Neural cell (in vitro differentiated cells): Measurements from ENCODE around the gene RGS17. TPM values are rescaled to one million over a fixed set of nuclear protein-coding genes. Genes with fewer than 3 reads are reported as not detected.

ENCODE experiments used
- H2AFZ ChIP-seq: fragments of 200-600, 300-800 bp; sonication (generic), shearing (Covaris generic); 2 replicates; pipeline ENCODE4 v1.6.0; 2014; ENCODE audit warnings: low read depth, mild to moderate bottlenecking, antibody characterized with exemption, low read length, moderate library complexity
- H3F3A ChIP-seq: fragments of 200-600 bp; shearing (Covaris generic); 2 replicates; pipeline ENCODE4 v1.6.1; 2016; ENCODE audit warnings: mild to moderate bottlenecking, moderate library complexity, mixed read lengths, antibody characterized with exemption, low read length; ENCODE audit not compliant: insufficient read depth, poor library complexity, severe bottlenecking
- H3K27ac ChIP-seq: fragments of 200-600, 300-800 bp; sonication (generic), shearing (Covaris generic); 2 replicates; pipeline ENCODE4 v1.5.1; 2014; ENCODE audit warnings: mild to moderate bottlenecking, low read length, moderate library complexity
- H3K27me3 ChIP-seq: fragments of 300-800, 200-600 bp; sonication (generic), shearing (Covaris generic); 2 replicates; pipeline ENCODE4 v1.6.0; 2014; ENCODE audit warnings: mild to moderate bottlenecking, low read depth, low read length, moderate library complexity; ENCODE audit not compliant: insufficient read depth
- H3K36me3 ChIP-seq: fragments of 300-800, 200-600 bp; sonication (generic), shearing (Covaris generic); 2 replicates; pipeline ENCODE4 v1.5.1; 2014; ENCODE audit warnings: mild to moderate bottlenecking, antibody characterized with exemption, low read length, moderate library complexity; ENCODE audit not compliant: insufficient read depth
- H3K4me2 ChIP-seq: fragments of 300-800, 200-600 bp; sonication (generic), shearing (Covaris generic); 2 replicates; pipeline ENCODE4 v1.6.0; 2014; ENCODE audit warnings: mild to moderate bottlenecking, low read length
- H3K4me3 ChIP-seq: fragments of 300-800, 200-600 bp; sonication (generic), shearing (Covaris generic); 2 replicates; pipeline ENCODE4 v1.5.1; 2014; ENCODE audit warnings: mild to moderate bottlenecking, low read length, moderate library complexity
- H3K79me2 ChIP-seq: fragments of 200-600 bp; shearing (Covaris generic); replicated peaks from 2 replicates; pipeline ENCODE4 v1.6.0; 2014; ENCODE audit warnings: mild to moderate bottlenecking, low read length, moderate library complexity; ENCODE audit not compliant: insufficient read depth
- H3K9ac ChIP-seq: fragments of 300-800, 200-600 bp; sonication (generic), shearing (Covaris generic); 2 replicates; pipeline ENCODE4 v1.6.1; 2016; ENCODE audit warnings: mild to moderate bottlenecking, low read length, mixed read lengths
- H3K9me2 ChIP-seq: fragments of 200-600 bp; shearing (Covaris generic); 2 replicates; pipeline ENCODE4 v1.6.1; 2016; ENCODE audit warnings: mild to moderate bottlenecking, low read length, mixed read lengths; ENCODE audit not compliant: insufficient read depth
- H3K9me3 ChIP-seq: fragments of 200-600, 300-800 bp; sonication (generic), shearing (Covaris generic); 2 replicates; pipeline ENCODE4 v1.6.1; 2016; ENCODE audit warnings: mild to moderate bottlenecking, mixed run types, low read length, moderate library complexity, mixed read lengths
- H4K20me1 ChIP-seq: fragments of 200-600 bp; shearing (Covaris generic); 2 replicates; pipeline ENCODE4 v1.6.1; 2016; ENCODE audit warnings: mild to moderate bottlenecking, mixed run types; ENCODE audit not compliant: insufficient read depth
- EP300 ChIP-seq: fragments of 450-650 bp; conservative IDR thresholded peaks from 2 replicates; pipeline ENCODE4 v1.6.1; 2014; ENCODE audit warnings: antibody characterized with exemption, mild to moderate bottlenecking, moderate library complexity; ENCODE audit not compliant: poor library complexity, severe bottlenecking
- EZH2 ChIP-seq: fragments of 200-600, 300-800 bp; shearing (Covaris generic), sonication (generic); IDR thresholded peaks from 2 replicates; pipeline ENCODE4 v1.6.1; 2014; ENCODE audit warnings: antibody characterized with exemption, low read length, borderline replicate concordance, mild to moderate bottlenecking; ENCODE audit not compliant: insufficient read depth, poor library complexity, severe bottlenecking
- MXI1 ChIP-seq: fragments of 450-650 bp; conservative IDR thresholded peaks from 2 replicates; pipeline ENCODE4 v1.6.1; 2014; ENCODE audit warnings: antibody characterized with exemption, mild to moderate bottlenecking; ENCODE audit not compliant: poor library complexity, severe bottlenecking
- POLR2AphosphoS5 ChIP-seq: IDR thresholded peaks from 2 replicates; pipeline ENCODE4 v1.6.1; 2012
- RAD21 ChIP-seq: fragments of 450-650 bp; conservative IDR thresholded peaks from 2 replicates; pipeline ENCODE4 v1.6.1; 2014; ENCODE audit warnings: antibody characterized with exemption, mild to moderate bottlenecking, moderate library complexity
- SMC3 ChIP-seq: fragments of 450-650 bp; conservative IDR thresholded peaks from 2 replicates; pipeline ENCODE4 v1.6.1; 2014; ENCODE audit warnings: antibody characterized with exemption, mild to moderate bottlenecking, moderate library complexity; ENCODE audit not compliant: poor library complexity
- TAF1 ChIP-seq: IDR thresholded peaks from 2 replicates; pipeline ENCODE4 v1.6.1; 2012; ENCODE audit warnings: low read depth
- polyA plus RNA-seq: library from polyadenylated mRNA; depleted of rRNA; stranded (reverse); fragments of >200 nt; gene quantifications from 2 replicates; pipeline ENCODE4 v1.2.3, GENCODE V29; 2014
- TF ChIP-seq, protein P1 (sequence below): fragments of 450-650 bp; IDR thresholded peaks from 2 replicates; pipeline ENCODE4 v1.5.1; 2014; ENCODE audit warnings: antibody characterized with exemption, mild to moderate bottlenecking, moderate library complexity; ENCODE audit not compliant: poor library complexity, severe bottlenecking
- TF ChIP-seq, protein P2 (sequence below): IDR thresholded peaks from 2 replicates; pipeline ENCODE4 v1.6.1; 2012; ENCODE audit warnings: borderline replicate concordance

RGS17 gene
- polyA plus RNA-seq, 1 donor from 2014 or later: 44.9 TPM

DNA sequence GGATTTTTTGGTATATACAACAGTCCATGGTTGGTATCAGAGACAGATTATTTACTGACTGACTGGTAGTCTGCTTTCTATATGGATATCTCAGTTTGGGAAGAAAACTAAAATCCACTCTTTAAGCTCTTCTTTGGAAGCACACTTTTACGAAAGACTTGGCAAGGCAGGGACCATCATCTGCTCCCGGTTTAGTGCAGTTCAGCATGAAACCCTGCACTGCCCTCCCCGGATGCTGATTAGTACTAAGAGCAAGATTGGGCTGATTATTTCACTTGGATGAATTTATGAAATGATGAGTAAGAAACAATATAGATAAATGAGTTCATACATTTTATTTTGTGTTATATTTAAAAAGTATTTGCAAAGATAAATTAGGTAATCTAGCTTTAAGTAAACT is 56.3 kb downstream of the RGS17 start:
- Histone ChIP-seq H3K9ac (no peak overlapping the region), H3K79me2 (no peaks in the 10 kb centered on the region), H3K9me2 (no peaks in the 10 kb centered on the region), H3K36me3 (no peaks in the 10 kb centered on the region), H4K20me1 (no peaks in the 10 kb centered on the region), H3K27ac (no peak overlapping the region), H2AFZ (no peak overlapping the region), H3K4me3 (no peak overlapping the region), H3F3A (no peaks in the 10 kb centered on the region), H3K4me2 (no peak overlapping the region), H3K27me3 (no peaks in the 10 kb centered on the region), H3K9me3 (no peaks in the 10 kb centered on the region)
- no peak for TF ChIP-seq SMC3
- TF ChIP-seq, protein P1, sequence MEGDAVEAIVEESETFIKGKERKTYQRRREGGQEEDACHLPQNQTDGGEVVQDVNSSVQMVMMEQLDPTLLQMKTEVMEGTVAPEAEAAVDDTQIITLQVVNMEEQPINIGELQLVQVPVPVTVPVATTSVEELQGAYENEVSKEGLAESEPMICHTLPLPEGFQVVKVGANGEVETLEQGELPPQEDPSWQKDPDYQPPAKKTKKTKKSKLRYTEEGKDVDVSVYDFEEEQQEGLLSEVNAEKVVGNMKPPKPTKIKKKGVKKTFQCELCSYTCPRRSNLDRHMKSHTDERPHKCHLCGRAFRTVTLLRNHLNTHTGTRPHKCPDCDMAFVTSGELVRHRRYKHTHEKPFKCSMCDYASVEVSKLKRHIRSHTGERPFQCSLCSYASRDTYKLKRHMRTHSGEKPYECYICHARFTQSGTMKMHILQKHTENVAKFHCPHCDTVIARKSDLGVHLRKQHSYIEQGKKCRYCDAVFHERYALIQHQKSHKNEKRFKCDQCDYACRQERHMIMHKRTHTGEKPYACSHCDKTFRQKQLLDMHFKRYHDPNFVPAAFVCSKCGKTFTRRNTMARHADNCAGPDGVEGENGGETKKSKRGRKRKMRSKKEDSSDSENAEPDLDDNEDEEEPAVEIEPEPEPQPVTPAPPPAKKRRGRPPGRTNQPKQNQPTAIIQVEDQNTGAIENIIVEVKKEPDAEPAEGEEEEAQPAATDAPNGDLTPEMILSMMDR: no peak
- no peak for TF ChIP-seq EZH2
- no peak for TF ChIP-seq POLR2AphosphoS5
- TF ChIP-seq RAD21: no peak
- no peak for TF ChIP-seq TAF1
- TF ChIP-seq, protein P2, sequence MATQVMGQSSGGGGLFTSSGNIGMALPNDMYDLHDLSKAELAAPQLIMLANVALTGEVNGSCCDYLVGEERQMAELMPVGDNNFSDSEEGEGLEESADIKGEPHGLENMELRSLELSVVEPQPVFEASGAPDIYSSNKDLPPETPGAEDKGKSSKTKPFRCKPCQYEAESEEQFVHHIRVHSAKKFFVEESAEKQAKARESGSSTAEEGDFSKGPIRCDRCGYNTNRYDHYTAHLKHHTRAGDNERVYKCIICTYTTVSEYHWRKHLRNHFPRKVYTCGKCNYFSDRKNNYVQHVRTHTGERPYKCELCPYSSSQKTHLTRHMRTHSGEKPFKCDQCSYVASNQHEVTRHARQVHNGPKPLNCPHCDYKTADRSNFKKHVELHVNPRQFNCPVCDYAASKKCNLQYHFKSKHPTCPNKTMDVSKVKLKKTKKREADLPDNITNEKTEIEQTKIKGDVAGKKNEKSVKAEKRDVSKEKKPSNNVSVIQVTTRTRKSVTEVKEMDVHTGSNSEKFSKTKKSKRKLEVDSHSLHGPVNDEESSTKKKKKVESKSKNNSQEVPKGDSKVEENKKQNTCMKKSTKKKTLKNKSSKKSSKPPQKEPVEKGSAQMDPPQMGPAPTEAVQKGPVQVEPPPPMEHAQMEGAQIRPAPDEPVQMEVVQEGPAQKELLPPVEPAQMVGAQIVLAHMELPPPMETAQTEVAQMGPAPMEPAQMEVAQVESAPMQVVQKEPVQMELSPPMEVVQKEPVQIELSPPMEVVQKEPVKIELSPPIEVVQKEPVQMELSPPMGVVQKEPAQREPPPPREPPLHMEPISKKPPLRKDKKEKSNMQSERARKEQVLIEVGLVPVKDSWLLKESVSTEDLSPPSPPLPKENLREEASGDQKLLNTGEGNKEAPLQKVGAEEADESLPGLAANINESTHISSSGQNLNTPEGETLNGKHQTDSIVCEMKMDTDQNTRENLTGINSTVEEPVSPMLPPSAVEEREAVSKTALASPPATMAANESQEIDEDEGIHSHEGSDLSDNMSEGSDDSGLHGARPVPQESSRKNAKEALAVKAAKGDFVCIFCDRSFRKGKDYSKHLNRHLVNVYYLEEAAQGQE: no peak
- TF ChIP-seq EP300: no peak
- no peak for TF ChIP-seq MXI1

DNA sequence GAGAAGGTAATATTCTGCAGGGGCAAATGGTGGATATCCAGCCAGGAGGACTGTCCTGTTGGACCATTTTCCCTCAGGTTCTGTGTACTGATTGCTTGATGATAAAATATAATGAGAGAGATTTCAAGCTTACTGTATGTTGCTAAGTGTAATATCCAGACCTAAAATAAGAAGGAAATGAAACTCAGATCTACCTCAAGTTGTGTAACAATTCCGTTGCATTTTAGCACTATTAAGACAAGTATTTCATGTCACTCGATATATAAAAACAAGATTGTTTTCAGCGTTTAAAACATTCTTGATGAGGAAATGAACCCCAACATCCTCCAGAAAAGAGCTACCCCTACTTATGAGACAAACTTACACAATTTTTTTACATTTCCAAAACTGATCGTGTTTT is 57.2 kb downstream of the RGS17 start:
- Histone ChIP-seq H3K9me2 (no peaks in the 10 kb centered on the region), H3K4me2 (no peak overlapping the region), H3K27ac (no peak overlapping the region), H3F3A (no peaks in the 10 kb centered on the region), H3K36me3 (no peaks in the 10 kb centered on the region), H3K9ac (no peak overlapping the region), H3K4me3 (no peak overlapping the region), H3K27me3 (no peaks in the 10 kb centered on the region), H3K79me2 (no peaks in the 10 kb centered on the region), H2AFZ (no peak overlapping the region), H3K9me3 (no peaks in the 10 kb centered on the region), H4K20me1 (no peaks in the 10 kb centered on the region)
- TF ChIP-seq EZH2: no peak
- TF ChIP-seq, protein P2: no peak
- TF ChIP-seq MXI1: no peak
- no peak for TF ChIP-seq TAF1
- no peak for TF ChIP-seq SMC3
- TF ChIP-seq EP300: no peak
- TF ChIP-seq POLR2AphosphoS5: no peak
- TF ChIP-seq, protein P1: no peak
- TF ChIP-seq RAD21: no peak
